K562 (cell line): Measurements from ENCODE around the gene MAP2. TPM values are rescaled to one million over a fixed set of nuclear protein-coding genes. Genes with fewer than 3 reads are reported as not detected.

Experiments used
- ATAC-seq: fragments of 200-7000 bp; cut with Tn5 transposase; 3 replicates; pipeline ENCODE4 v1.9.1; 2020; ENCODE audit warnings: moderate library complexity
- BruUV-seq: library from RNA; stranded (reverse); fragments of 400-500 nt; replicated peaks from 2 replicates; lab custom pipeline; 2021; lab: Mats Ljungman, UMichigan
- CTCF ChIA-PET: fragments of 300-600 bp; formaldehyde crosslinking; extraction: SDS; loops from one replicate; lab custom pipeline; 2021; ENCODE audit warnings: low intra/inter-chr PET ratio; lab: Yijun Ruan, JAX
- POLR2A ChIA-PET: fragments of 300-600, 350-650 bp; sonication (Branson Sonifier 250); formaldehyde crosslinking; extraction: SDS; loops from one replicate; lab custom pipeline; 2021; ENCODE audit warnings: antibody characterized with exemption, inconsistent platforms; lab: Yijun Ruan, JAX
- DNase-seq, 4 experiments: peaks; one replicate each; pipeline versions ENCODE4 v3.0.0 to v3.0.0-alpha.2; 2011 to 2018; ENCODE audit warnings: low spot score in 3 of 4, mixed read lengths in 3 of 4; ENCODE audit errors: extremely low read depth in 1 of 4
- FAIRE-seq: peaks from 2 replicates; lab custom pipeline; 2011; peaks lifted over from hg19 to GRCh38; lab: Jason Lieb, UNC
- H2AFZ ChIP-seq: 2 replicates; pipeline ENCODE4 v1.6.0; 2011; ENCODE audit warnings: low read depth, low read length, control low read depth, inconsistent platforms
- H3K27ac ChIP-seq: fragments of 200-600 bp; 3 replicates; pipeline ENCODE4 v1.8.0; 2011; ENCODE audit warnings: low read depth, mild to moderate bottlenecking, control low read depth, inconsistent platforms, low read length, moderate library complexity, mixed read lengths; ENCODE audit errors: extremely low read depth
- H3K27me3 ChIP-seq, 2 experiments: fragments of 300-600 bp in 1 of 2; 2 replicates in 1 of 2; 3 replicates in 1 of 2; pipeline versions ENCODE4 v1.6.0 to v1.8.0; 2011; ENCODE audit warnings: inconsistent platforms in 2 of 2, low read length in 2 of 2, mild to moderate bottlenecking in 1 of 2, mixed read lengths in 1 of 2, moderate library complexity in 1 of 2; ENCODE audit not compliant: control insufficient read depth in 2 of 2, insufficient read depth in 2 of 2
- H3K36me3 ChIP-seq: fragments of 300-600 bp; 3 replicates; pipeline ENCODE4 v1.8.0; 2011; ENCODE audit warnings: mild to moderate bottlenecking, low read length, inconsistent platforms; ENCODE audit not compliant: control insufficient read depth, insufficient read depth
- H3K4me1 ChIP-seq, 2 experiments: fragments of 200-600 bp in 1 of 2; replicated peaks in 1 of 2; 2 replicates in 1 of 2; 3 replicates in 1 of 2; pipeline versions ENCODE4 v1.5.1 to v1.8.0; 2011; ENCODE audit warnings: inconsistent platforms in 2 of 2, low read length in 2 of 2, mild to moderate bottlenecking in 1 of 2, mixed read lengths in 1 of 2, moderate library complexity in 1 of 2; ENCODE audit not compliant: control insufficient read depth in 2 of 2, insufficient read depth in 2 of 2
- H3K4me2 ChIP-seq: 2 replicates; pipeline ENCODE4 v1.6.1; 2011; ENCODE audit warnings: low read length, control low read depth, inconsistent platforms, mixed read lengths; ENCODE audit not compliant: insufficient read depth
- H3K4me3 ChIP-seq: fragments of 200-600 bp; sonication (generic), shearing (Covaris generic); 2 replicates; pipeline ENCODE4 v1.5.1; 2016; ENCODE audit warnings: control low read depth, inconsistent platforms
- H3K79me2 ChIP-seq: fragments of 200-600 bp; 3 replicates; pipeline ENCODE4 v1.8.0; 2011; ENCODE audit warnings: low read length, inconsistent platforms; ENCODE audit not compliant: control insufficient read depth, insufficient read depth
- H3K9ac ChIP-seq, 2 experiments: 2 replicates each; pipeline versions ENCODE4 v1.6.0 to v1.6.1; 2011; ENCODE audit warnings: low read depth in 2 of 2, low read length in 2 of 2, control low read depth in 1 of 2, inconsistent platforms in 1 of 2, mild to moderate bottlenecking in 1 of 2, mixed read lengths in 1 of 2; ENCODE audit not compliant: insufficient read depth in 1 of 2
- H3K9me1 ChIP-seq: one replicate; pipeline ENCODE4 v1.6.0; 2011; ENCODE audit warnings: inconsistent platforms, mild to moderate bottlenecking, low read length, moderate library complexity; ENCODE audit not compliant: control insufficient read depth, insufficient read depth
- H3K9me3 ChIP-seq: replicated peaks from 2 replicates; pipeline ENCODE4 v1.5.1; 2011; ENCODE audit warnings: low read depth, low read length, inconsistent platforms; ENCODE audit not compliant: control insufficient read depth, insufficient read depth
- H4K20me1 ChIP-seq: replicated peaks from 2 replicates; pipeline ENCODE4 v1.6.1; 2011; ENCODE audit warnings: low read length, inconsistent platforms, mixed read lengths; ENCODE audit not compliant: control insufficient read depth, insufficient read depth
- CEBPB ChIP-seq: fragments of 450-650 bp; IDR thresholded peaks from 2 replicates; pipeline ENCODE4 v1.6.1; 2016; ENCODE audit warnings: missing genetic modification characterization, missing compliant biosample characterization
- DPF2 ChIP-seq: fragments of 450-650 bp; IDR thresholded peaks from 2 replicates; pipeline ENCODE4 v1.6.1; 2016
- EZH2 ChIP-seq: IDR thresholded peaks from 2 replicates; pipeline ENCODE4 v1.6.1; 2012; ENCODE audit warnings: low read depth, mild to moderate bottlenecking, inconsistent platforms, low read length, borderline replicate concordance
- HEY1 ChIP-seq: fragments of 250-450 bp; sonication (Bioruptor Pico); IDR thresholded peaks from 2 replicates; pipeline ENCODE4 v1.5.0; 2020; ENCODE audit warnings: mild to moderate bottlenecking, moderate library complexity, borderline replicate concordance
- HOXB6 ChIP-seq: fragments of 250-450 bp; sonication (Bioruptor Pico); IDR thresholded peaks from 2 replicates; pipeline ENCODE4 v1.5.1; 2022; ENCODE audit warnings: mild to moderate bottlenecking, borderline replicate concordance
- HSF4 ChIP-seq: fragments of 250-450 bp; sonication (Bioruptor Pico); IDR thresholded peaks from 2 replicates; pipeline ENCODE4 v2.1.2; 2022; ENCODE audit warnings: mild to moderate bottlenecking, moderate library complexity, borderline replicate concordance
- MAFG ChIP-seq: fragments of 450-650 bp; conservative IDR thresholded peaks from 2 replicates; pipeline ENCODE4 v1.6.1; 2016; ENCODE audit warnings: missing genetic modification characterization, missing compliant biosample characterization
- MCM5 ChIP-seq: fragments of 450-650 bp; IDR thresholded peaks from 2 replicates; pipeline ENCODE4 v1.6.1; 2016; ENCODE audit warnings: low read depth
- NFE2 ChIP-seq: IDR thresholded peaks from 2 replicates; pipeline ENCODE4 v1.6.1; 2014; ENCODE audit warnings: antibody characterized with exemption, low read depth
- SUPT5H ChIP-seq: fragments of 450-650 bp; IDR thresholded peaks from 2 replicates; pipeline ENCODE4 v1.6.1; 2016
- TCF7L2 ChIP-seq: fragments of 150-350 bp; IDR thresholded peaks from 2 replicates; pipeline ENCODE4 v1.6.1; 2016; ENCODE audit warnings: low read depth, mild to moderate bottlenecking, low read length, moderate library complexity
- ZNF668 ChIP-seq: fragments of 250-450 bp; sonication (Bioruptor Pico); IDR thresholded peaks from 2 replicates; pipeline ENCODE4 v1.8.0; 2022; ENCODE audit warnings: mild to moderate bottlenecking, inconsistent platforms
- in situ Hi-C: fragments of 300-500 bp; cut with MboI; formaldehyde crosslinking; loops from 4 replicates; pipeline ENCODE4 v1.15.0; 2018; ENCODE audit warnings: inconsistent platforms, mixed read lengths
- intact Hi-C: fragments of 100-400 bp; cut with micrococcal nuclease; formaldehyde crosslinking; loops from 2 replicates; pipeline ENCODE4 v1.14.2; 2022
- polyA plus RNA-seq, 8 experiments: library from polyadenylated mRNA; depleted of rRNA in 4 of 8; stranded (reverse) in 5 of 8; unstranded in 3 of 8; fragments of >200 nt; fragmentation: Nextera tagmentation in 2 of 8; fragmentation: Illumina TruSeq in 1 of 8; extraction: Ambion mirVana in 2 of 8; extraction: Trizol in 1 of 8; gene quantifications; 2 replicates each; pipeline versions ENCODE4 v1.2.1 to v1.2.3, GENCODE V29; 2011 to 2014; ENCODE audit warnings: inconsistent platforms in 1 of 8, missing spikeins in 1 of 8
- total RNA-seq, 7 experiments: library from RNA; depleted of rRNA in 6 of 7; stranded (reverse); fragments of >200 nt in 6 of 7; fragmentation: Illumina TruSeq in 2 of 7; extraction: Trizol in 2 of 7; gene quantifications; 2 replicates each; pipeline versions ENCODE4 v1.2.1 to v1.2.3, GENCODE V29; 2011 to 2021; ENCODE audit warnings: low replicate concordance in 1 of 7

MAP2 gene
- total and polyA plus RNA-seq, 9 of the 15 experiments (the other 6 are each of a cell fraction or from before 2014, with no cell fraction given) = 0.13 TPM; not detected in 8

DNA sequence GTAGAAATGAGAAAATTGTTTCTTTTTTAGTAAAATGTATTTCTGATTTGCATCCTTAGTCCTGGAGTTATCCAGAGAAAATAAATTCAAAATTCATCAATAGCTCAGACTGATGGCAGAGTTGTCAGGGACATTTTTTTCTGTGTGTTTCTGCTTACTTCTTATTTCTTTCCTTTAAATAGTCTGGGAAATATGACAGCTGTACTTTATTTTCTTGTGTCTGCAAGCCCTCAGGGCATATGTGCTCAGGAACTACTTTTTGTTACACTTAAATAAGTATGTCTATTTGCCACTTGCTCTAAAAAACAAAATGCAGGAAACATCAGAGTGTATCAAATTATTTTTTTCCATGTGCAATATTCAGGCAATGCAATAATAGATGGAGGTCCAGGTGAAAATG lies 221.0 kb downstream of the MAP2 start:
- no peak for FAIRE-seq
- no peaks in the 10 kb centered on the region for H3K36me3 ChIP-seq
- no peak overlapping the region for H3K4me3 ChIP-seq
- intact Hi-C loops = no loop called here
- no peak overlapping the region for H3K4me2 ChIP-seq
- no peak overlapping the region for H3K27ac ChIP-seq
- no peak for DNase-seq
- no peak overlapping the region for H2AFZ ChIP-seq
- ChIA-PET CTCF (no interaction called here), POLR2A (no interaction called here)
- TF ChIP-seq EZH2 = no peak
- no peak for TF ChIP-seq SUPT5H
- TF ChIP-seq HOXB6 (CRISPR knock-in tag) = no peak
- no peak for TF ChIP-seq DPF2
- TF ChIP-seq HEY1 (CRISPR knock-in tag) = no peak
- TF ChIP-seq CEBPB = no peak
- no peak for TF ChIP-seq TCF7L2
- no peak for TF ChIP-seq NFE2
- no peak for TF ChIP-seq MCM5
- no peak for TF ChIP-seq HSF4 (CRISPR knock-in tag)
- TF ChIP-seq MAFG (tag) = no peak
- no peak for TF ChIP-seq ZNF668 (CRISPR knock-in tag)
- no peaks in the 10 kb centered on the region for H3K9me1 ChIP-seq
- H4K20me1 ChIP-seq = no peaks in the 10 kb centered on the region
- no TSS peak for BruUV-seq
- no peaks in the 10 kb centered on the region for H3K9me3 ChIP-seq
- no peaks in the 10 kb centered on the region for H3K4me1 ChIP-seq
- no peaks in the 10 kb centered on the region for H3K27me3 ChIP-seq
- in situ Hi-C loops = no loop called here
- H3K9ac ChIP-seq = no peak overlapping the region
- no peak for ATAC-seq
- no peaks in the 10 kb centered on the region for H3K79me2 ChIP-seq
